SK-N-SH (cell line): ENCODE results near the gene CATSPERZ.

ENCODE experiments used
- CHD2 ChIP-seq: fragments of 150-350 bp; IDR thresholded peaks from 2 replicates; pipeline ENCODE4 v1.6.1; 2018; ENCODE audit warnings: low read length; ENCODE audit not compliant: partially characterized antibody
- EP300 ChIP-seq, 2 experiments: IDR thresholded peaks; 2 replicates each; pipeline versions ENCODE4 v1.4.0 to v1.6.1; 2012; ENCODE audit warnings: borderline replicate concordance in 1 of 2, low read depth in 1 of 2, low read length in 1 of 2
- EZH2phosphoT487 ChIP-seq: fragments of 200-600 bp; sonication (generic); IDR thresholded peaks from 2 replicates; pipeline ENCODE4 v1.6.1; 2017; ENCODE audit warnings: low read depth, mixed run types, mild to moderate bottlenecking, antibody characterized with exemption, moderate library complexity, borderline replicate concordance
- FOXM1 ChIP-seq: IDR thresholded peaks from 2 replicates; pipeline ENCODE4 v1.4.0; 2012; ENCODE audit warnings: low read depth, mild to moderate bottlenecking
- GABPA ChIP-seq: IDR thresholded peaks from 2 replicates; pipeline ENCODE4 v1.4.0; 2012; ENCODE audit warnings: low read depth, mild to moderate bottlenecking
- GATA2 ChIP-seq: sonication (generic); formaldehyde crosslinking; IDR thresholded peaks from 2 replicates; pipeline ENCODE4 v1.5.0; 2020; ENCODE audit warnings: mild to moderate bottlenecking, missing genetic modification reagents
- JUND ChIP-seq: IDR thresholded peaks from 2 replicates; pipeline ENCODE4 v1.4.0; 2012
- MXI1 ChIP-seq: IDR thresholded peaks from 2 replicates; pipeline ENCODE4 v1.6.1; 2012; ENCODE audit warnings: mild to moderate bottlenecking, low read depth, low read length, improper control_type of control experiment
- POLR2AphosphoS5 ChIP-seq: IDR thresholded peaks from 2 replicates; pipeline ENCODE4 v1.6.1; 2012; ENCODE audit warnings: low read depth, low read length
- RCOR1 ChIP-seq: fragments of 150-350 bp; IDR thresholded peaks from 2 replicates; pipeline ENCODE4 v1.6.1; 2017; ENCODE audit warnings: antibody characterized with exemption, low read length
- TAF1 ChIP-seq: IDR thresholded peaks from 2 replicates; pipeline ENCODE4 v1.6.1; 2012; ENCODE audit warnings: low read depth, mild to moderate bottlenecking, low read length, moderate library complexity, borderline replicate concordance
- TF ChIP-seq, protein P1 (sequence below): fragments of 200-600 bp; sonication (generic); IDR thresholded peaks from 2 replicates; pipeline ENCODE4 v1.6.1; 2017; ENCODE audit warnings: antibody characterized with exemption, mild to moderate bottlenecking, moderate library complexity
- TF ChIP-seq, protein P2 (sequence below): IDR thresholded peaks from 2 replicates; pipeline ENCODE4 v1.4.0; 2012; ENCODE audit warnings: low read depth, borderline replicate concordance

DNA sequence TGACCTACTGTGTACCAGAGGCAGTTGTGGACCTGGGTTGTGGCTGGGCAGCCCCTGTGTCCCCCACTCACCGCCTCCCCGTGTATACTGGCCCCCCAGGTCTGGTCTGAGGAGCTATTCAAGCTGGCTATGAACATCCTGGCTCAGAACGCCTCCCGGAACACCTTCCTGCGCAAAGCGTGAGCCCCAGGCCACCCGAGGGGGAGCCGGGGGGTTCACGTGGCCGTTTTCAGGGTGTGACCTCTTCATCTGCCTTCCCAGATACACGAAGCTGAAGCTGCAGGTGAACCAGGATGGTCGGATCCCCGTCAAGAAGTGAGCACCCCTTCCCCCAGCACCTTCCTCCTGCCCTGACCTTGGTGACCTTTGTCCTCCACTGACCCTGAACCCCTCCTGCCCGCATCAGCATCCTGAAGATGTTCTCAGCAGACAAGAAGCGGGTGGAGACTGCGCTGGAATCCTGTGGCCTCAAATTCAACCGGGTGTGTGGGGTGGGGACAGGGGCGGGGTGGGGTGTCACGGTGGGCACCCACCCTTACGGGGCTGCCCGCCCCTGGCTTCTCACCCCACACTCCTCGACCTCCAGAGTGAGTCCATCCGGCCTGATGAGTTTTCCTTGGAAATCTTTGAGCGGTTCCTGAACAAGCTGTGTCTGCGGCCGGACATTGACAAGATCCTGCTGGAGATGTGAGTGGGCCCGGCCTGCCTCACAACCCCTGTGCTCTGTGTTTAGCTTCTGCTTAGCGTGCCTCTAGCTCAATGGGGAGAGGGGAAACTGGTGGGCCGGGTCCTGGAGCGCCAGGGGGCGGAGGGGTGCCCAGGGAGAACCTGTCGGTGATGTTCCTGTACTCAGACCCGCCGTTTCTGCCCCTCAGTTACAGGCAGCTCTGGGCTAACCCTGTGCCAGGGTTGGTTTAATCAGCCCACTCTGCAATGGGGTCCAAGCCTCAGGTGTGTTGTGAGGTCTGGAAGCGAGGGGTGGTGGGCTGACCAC lies 44.7 kb upstream of the CATSPERZ start:
- TF ChIP-seq, protein P1, sequence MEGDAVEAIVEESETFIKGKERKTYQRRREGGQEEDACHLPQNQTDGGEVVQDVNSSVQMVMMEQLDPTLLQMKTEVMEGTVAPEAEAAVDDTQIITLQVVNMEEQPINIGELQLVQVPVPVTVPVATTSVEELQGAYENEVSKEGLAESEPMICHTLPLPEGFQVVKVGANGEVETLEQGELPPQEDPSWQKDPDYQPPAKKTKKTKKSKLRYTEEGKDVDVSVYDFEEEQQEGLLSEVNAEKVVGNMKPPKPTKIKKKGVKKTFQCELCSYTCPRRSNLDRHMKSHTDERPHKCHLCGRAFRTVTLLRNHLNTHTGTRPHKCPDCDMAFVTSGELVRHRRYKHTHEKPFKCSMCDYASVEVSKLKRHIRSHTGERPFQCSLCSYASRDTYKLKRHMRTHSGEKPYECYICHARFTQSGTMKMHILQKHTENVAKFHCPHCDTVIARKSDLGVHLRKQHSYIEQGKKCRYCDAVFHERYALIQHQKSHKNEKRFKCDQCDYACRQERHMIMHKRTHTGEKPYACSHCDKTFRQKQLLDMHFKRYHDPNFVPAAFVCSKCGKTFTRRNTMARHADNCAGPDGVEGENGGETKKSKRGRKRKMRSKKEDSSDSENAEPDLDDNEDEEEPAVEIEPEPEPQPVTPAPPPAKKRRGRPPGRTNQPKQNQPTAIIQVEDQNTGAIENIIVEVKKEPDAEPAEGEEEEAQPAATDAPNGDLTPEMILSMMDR, result no peak
- TF ChIP-seq EZH2phosphoT487 (no peak), FOXM1 (no peak), POLR2AphosphoS5 (no peak), TAF1 (no peak), MXI1 (no peak), GABPA (no peak), RCOR1 (no peak), JUND (no peak), EP300 (IDR thresholded peaks at IDR 0.05; ENCODE audit: borderline replicate concordance in 1 of 2, low read depth in 1 of 2, low read length in 1 of 2) (no peak), CHD2 (no peak), GATA2 (CRISPR knock-in tag) (no peak)
- TF ChIP-seq, protein P2, sequence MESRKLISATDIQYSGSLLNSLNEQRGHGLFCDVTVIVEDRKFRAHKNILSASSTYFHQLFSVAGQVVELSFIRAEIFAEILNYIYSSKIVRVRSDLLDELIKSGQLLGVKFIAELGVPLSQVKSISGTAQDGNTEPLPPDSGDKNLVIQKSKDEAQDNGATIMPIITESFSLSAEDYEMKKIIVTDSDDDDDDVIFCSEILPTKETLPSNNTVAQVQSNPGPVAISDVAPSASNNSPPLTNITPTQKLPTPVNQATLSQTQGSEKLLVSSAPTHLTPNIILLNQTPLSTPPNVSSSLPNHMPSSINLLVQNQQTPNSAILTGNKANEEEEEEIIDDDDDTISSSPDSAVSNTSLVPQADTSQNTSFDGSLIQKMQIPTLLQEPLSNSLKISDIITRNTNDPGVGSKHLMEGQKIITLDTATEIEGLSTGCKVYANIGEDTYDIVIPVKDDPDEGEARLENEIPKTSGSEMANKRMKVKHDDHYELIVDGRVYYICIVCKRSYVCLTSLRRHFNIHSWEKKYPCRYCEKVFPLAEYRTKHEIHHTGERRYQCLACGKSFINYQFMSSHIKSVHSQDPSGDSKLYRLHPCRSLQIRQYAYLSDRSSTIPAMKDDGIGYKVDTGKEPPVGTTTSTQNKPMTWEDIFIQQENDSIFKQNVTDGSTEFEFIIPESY, result no peak
